ENCODE measurements around the gene MALRD1.

MALRD1 gene

GRCh38 chr10:19054289-19054835, 5.8 kb downstream of the MALRD1 start:
- Histone ChIP-seq H3K79me2 (ENCODE audit: insufficient read depth, low read length) (no peaks in the 10 kb centered on the region), H3K4me2 (ENCODE audit: low read length) (no peak overlapping the region), H3K9me2 (ENCODE audit: low read depth, low read length) (no peaks in the 10 kb centered on the region), H3K27ac (ENCODE audit: low read depth, low read length, poor library complexity, severe bottlenecking) (no peak overlapping the region), H3K36me3 (ENCODE audit: insufficient read depth, low read length) (no peaks in the 10 kb centered on the region), H3K9me3 (ENCODE audit: low read length) (no peaks in the 10 kb centered on the region), H3K9ac (ENCODE audit: low read length) (no peak overlapping the region), H4K20me1 (ENCODE audit: insufficient read depth, low read length) (no peaks in the 10 kb centered on the region), H3F3A (ENCODE audit: insufficient read depth, low read length) (no peaks in the 10 kb centered on the region), H2AFZ (ENCODE audit: low read length) (no peak overlapping the region), H3K4me1 (ENCODE audit: insufficient read depth, low read length, severe bottlenecking) (no peaks in the 10 kb centered on the region), H3K27me3 (ENCODE audit: insufficient read depth, low read length) (no peaks in the 10 kb centered on the region), H3K4me3 (ENCODE audit: low read depth, low read length, poor library complexity, severe bottlenecking) (no peak overlapping the region)
- no peak for TF ChIP-seq EZH2 (IDR thresholded peaks at IDR 0.05; ENCODE audit: borderline replicate concordance, low read length)
- no peak for TF ChIP-seq CTCF (IDR thresholded peaks at IDR 0.05; ENCODE audit: low read length)

- Histone ChIP-seq H3K9me3 (ENCODE audit: low read length) (no peaks in the 10 kb centered on the region), H2AFZ (ENCODE audit: low read length) (no peak overlapping the region), H3K9ac (ENCODE audit: low read length) (no peak overlapping the region), H3K36me3 (ENCODE audit: insufficient read depth, low read length) (no peaks in the 10 kb centered on the region), H3K27ac (ENCODE audit: low read depth, low read length, poor library complexity, severe bottlenecking) (no peak overlapping the region), H4K20me1 (ENCODE audit: insufficient read depth, low read length) (no peaks in the 10 kb centered on the region), H3K4me3 (ENCODE audit: low read depth, low read length, poor library complexity, severe bottlenecking) (no peak overlapping the region), H3K27me3 (ENCODE audit: insufficient read depth, low read length) (no peaks in the 10 kb centered on the region), H3F3A (ENCODE audit: insufficient read depth, low read length) (no peaks in the 10 kb centered on the region), H3K9me2 (ENCODE audit: low read depth, low read length) (no peaks in the 10 kb centered on the region), H3K4me1 (ENCODE audit: insufficient read depth, low read length, severe bottlenecking) (no peaks in the 10 kb centered on the region), H3K79me2 (ENCODE audit: insufficient read depth, low read length) (no peaks in the 10 kb centered on the region), H3K4me2 (ENCODE audit: low read length) (no peak overlapping the region)
- TF ChIP-seq EZH2 (IDR thresholded peaks at IDR 0.05; ENCODE audit: borderline replicate concordance, low read length) (no peak), CTCF (IDR thresholded peaks at IDR 0.05; ENCODE audit: low read length) (no peak)
Observed at GRCh38 chr10:19058046-19058445, 9.4 kb downstream of the MALRD1 start.

GRCh38 chr10:19063986-19064385, 15.4 kb downstream of the MALRD1 start:
- TF ChIP-seq CTCF (IDR thresholded peaks at IDR 0.05; ENCODE audit: low read length) = no peak
- no peak for TF ChIP-seq EZH2 (IDR thresholded peaks at IDR 0.05; ENCODE audit: borderline replicate concordance, low read length)
- Histone ChIP-seq H2AFZ (ENCODE audit: low read length) (no peak overlapping the region), H3F3A (ENCODE audit: insufficient read depth, low read length) (no peaks in the 10 kb centered on the region), H3K4me2 (ENCODE audit: low read length) (no peak overlapping the region), H3K4me1 (ENCODE audit: insufficient read depth, low read length, severe bottlenecking) (no peaks in the 10 kb centered on the region), H3K27me3 (ENCODE audit: insufficient read depth, low read length) (no peaks in the 10 kb centered on the region), H3K9me2 (ENCODE audit: low read depth, low read length) (no peaks in the 10 kb centered on the region), H3K9me3 (ENCODE audit: low read length) (no peaks in the 10 kb centered on the region), H4K20me1 (ENCODE audit: insufficient read depth, low read length) (no peaks in the 10 kb centered on the region), H3K36me3 (ENCODE audit: insufficient read depth, low read length) (no peaks in the 10 kb centered on the region), H3K27ac (ENCODE audit: low read depth, low read length, poor library complexity, severe bottlenecking) (no peak overlapping the region), H3K9ac (ENCODE audit: low read length) (no peak overlapping the region), H3K79me2 (ENCODE audit: insufficient read depth, low read length) (no peaks in the 10 kb centered on the region), H3K4me3 (ENCODE audit: low read depth, low read length, poor library complexity, severe bottlenecking) (no peak overlapping the region)

Data from OCI-LY1 (cell line).